GM13976 (cell line): ENCODE results near the gene INTS6L.
"Not testable (repeated sequence)": the region's sequence is repeated elsewhere in the genome, so short reads cannot be mapped to it uniquely, and the experiment has no call there.

Source experiments
- DNase-seq: peaks from one replicate; pipeline ENCODE4 v3.0.0; 2012; ENCODE audit warnings: low spot score
- CTCF ChIP-seq: IDR thresholded peaks from 2 replicates; pipeline ENCODE4 v1.5.1; 2012; ENCODE audit warnings: borderline replicate concordance, mild to moderate bottlenecking; ENCODE audit not compliant: insufficient read depth; ENCODE audit errors: extremely low read depth, missing control alignments, control extremely low read depth
- in situ Hi-C: fragments of 300-500 bp; cut with MboI; formaldehyde crosslinking; loops from one replicate; pipeline ENCODE4 v1.12.0; 2022; ENCODE audit warnings: low sequenced_read_pairs, mixed read lengths, inconsistent platforms; ENCODE audit not compliant: unreplicated experiment

The INTS6L gene

GRCh38 chrX:135605906-135606305 is 85.4 kb downstream of the INTS6L start:
- no peak for DNase-seq
- in situ Hi-C loops: no loop called here
- TF ChIP-seq CTCF: no peak

GRCh38 chrX:135624408-135625204 is 104.1 kb downstream of the INTS6L start:
- DNase-seq, in situ Hi-C loops: not testable (repeated sequence)

GRCh38 chrX:135625995-135626394 is 105.5 kb downstream of the INTS6L start:
- in situ Hi-C loops: no loop called here
- TF ChIP-seq CTCF: no peak

DNA sequence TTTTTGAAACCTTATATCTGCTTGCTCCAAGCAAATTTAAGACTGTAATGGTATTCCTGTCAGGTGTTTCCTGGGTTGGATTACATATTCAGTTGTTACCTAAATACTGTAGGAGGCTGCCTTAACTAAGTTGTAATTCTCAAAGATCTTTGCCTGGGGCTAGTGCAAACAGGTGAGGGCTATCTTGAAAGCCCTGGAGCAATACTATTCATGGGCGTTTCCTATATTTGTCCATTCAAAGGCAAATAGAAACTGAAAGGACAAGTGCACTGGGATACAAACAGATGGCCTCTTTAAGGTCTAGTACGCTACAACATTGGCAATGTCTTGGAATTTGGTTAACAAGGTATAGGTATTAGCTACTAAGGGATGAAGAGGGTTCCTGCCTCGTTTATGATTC is 108.9 kb downstream of the INTS6L start:
- in situ Hi-C loops: no loop called here
- no peak for TF ChIP-seq CTCF
- DNase-seq: no peak

More at GRCh38 chrX:135625995-135626394, 105.5 kb downstream of the INTS6L start:
- DNase-seq: no peak
